C4-2B (cell line): ENCODE results near the gene TRAF5.
"Not testable (repeated sequence)": the region's sequence is repeated elsewhere in the genome, so short reads cannot be mapped to it uniquely, and the experiment has no call there.

Experiments used
- H3K27ac ChIP-seq: fragments of 450-650 bp; 2 replicates; pipeline ENCODE4 v1.5.1; 2017
- CTCF ChIP-seq: fragments of 450-650 bp; conservative IDR thresholded peaks from 2 replicates; pipeline ENCODE4 v1.5.1; 2017; ENCODE audit warnings: mild to moderate bottlenecking
- ZFX ChIP-seq: fragments of 450-650 bp; IDR thresholded peaks from 2 replicates; pipeline ENCODE4 v1.6.1; 2017

TRAF5 gene

GRCh38 chr1:211320980-211321379 is 5.7 kb upstream of the TRAF5 start:
- H3K27ac ChIP-seq, result no peak overlapping the region
- no peak for TF ChIP-seq CTCF
- TF ChIP-seq ZFX, result no peak

- not testable (repeated sequence) for H3K27ac ChIP-seq
Observed at GRCh38 chr1:211321646-211322045, 5.0 kb upstream of the TRAF5 start.

- H3K27ac ChIP-seq, result no peak overlapping the region
- TF ChIP-seq ZFX, result no peak
- peak; percentile 96 for TF ChIP-seq CTCF
Observed at GRCh38 chr1:211323156-211324063, 3.2 kb upstream of the TRAF5 start.

- TF ChIP-seq ZFX (no peak), CTCF (no peak)
- H3K27ac ChIP-seq, result no peak overlapping the region
Observed at GRCh38 chr1:211324992-211325775, 1.4 kb upstream of the TRAF5 start.

GRCh38 chr1:211326140-211326527 is 499 bp upstream of the TRAF5 start:
- TF ChIP-seq CTCF (no peak), ZFX (no peak)
- peak overlapping the region; percentile 71 for H3K27ac ChIP-seq

GRCh38 chr1:211327346-211327921 is 801 bp downstream of the TRAF5 start:
- peak overlapping the region; percentile 71 for H3K27ac ChIP-seq
- no peak for TF ChIP-seq CTCF
- no peak for TF ChIP-seq ZFX

- TF ChIP-seq CTCF, result no peak
- no peak for TF ChIP-seq ZFX
- H3K27ac ChIP-seq, result no peak overlapping the region
Observed at GRCh38 chr1:211328084-211328694, 1.6 kb downstream of the TRAF5 start.
